GM12864 (cell line): ENCODE data around the gene UBALD1.
"Not testable (repeated sequence)": the region's sequence is repeated elsewhere in the genome, so short reads cannot be mapped to it uniquely, and the experiment has no call there.

Experiments used
- DNase-seq: peaks from one replicate; pipeline ENCODE4 v3.0.0-alpha.2; 2011; ENCODE audit warnings: low read depth
- H3K4me3 ChIP-seq: 2 replicates; pipeline ENCODE4 v1.5.1; 2011; ENCODE audit warnings: mild to moderate bottlenecking, low read depth, low read length, control low read depth
- CTCF ChIP-seq: IDR thresholded peaks from 2 replicates; pipeline ENCODE4 v1.5.1; 2011; ENCODE audit warnings: low read depth, mild to moderate bottlenecking, moderate library complexity, low read length, control low read depth, inconsistent platforms; ENCODE audit errors: missing control alignments

Gene UBALD1

GRCh38 chr16:4586291-4586690 lies 28.4 kb downstream of the UBALD1 start:
- no peak for DNase-seq
- H3K4me3 ChIP-seq = no peak overlapping the region
- TF ChIP-seq CTCF = no peak

GRCh38 chr16:4583906-4584305 lies 30.8 kb downstream of the UBALD1 start:
- TF ChIP-seq CTCF = no peak
- no peak for DNase-seq
- H3K4me3 ChIP-seq = no peak overlapping the region

GRCh38 chr16:4580250-4580649 lies 34.4 kb downstream of the UBALD1 start:
- no peak for TF ChIP-seq CTCF
- no peak overlapping the region for H3K4me3 ChIP-seq
- no peak for DNase-seq

- no peak for DNase-seq
- H3K4me3 ChIP-seq = no peak overlapping the region
- TF ChIP-seq CTCF = no peak
These were observed 35.6 kb downstream of the UBALD1 start for GRCh38 chr16:4578961-4579530.

GRCh38 chr16:4576008-4576407 lies 38.7 kb downstream of the UBALD1 start:
- DNase-seq = no peak
- TF ChIP-seq CTCF = no peak
- H3K4me3 ChIP-seq = no peak overlapping the region

- DNase-seq = no peak
- no peak overlapping the region for H3K4me3 ChIP-seq
- TF ChIP-seq CTCF = no peak
These were observed 39.6 kb downstream of the UBALD1 start for GRCh38 chr16:4574919-4575705.

- H3K4me3 ChIP-seq, DNase-seq: not testable (repeated sequence)
These were observed 40.8 kb downstream of the UBALD1 start for GRCh38 chr16:4573926-4574325.
